HEK293 (cell line): Measurements from ENCODE around the gene OR10A5.

ENCODE experiments used
- CTCF ChIA-PET: fragments of 350-600 bp; formaldehyde crosslinking; extraction: SDS; loops from one replicate; lab custom pipeline; 2021; ENCODE audit warnings: antibody characterized with exemption; lab: Yijun Ruan, JAX
- POLR2A ChIA-PET: fragments of 300-600 bp; formaldehyde crosslinking; extraction: SDS; loops from one replicate; lab custom pipeline; 2020; ENCODE audit warnings: antibody characterized with exemption, inconsistent platforms; lab: Yijun Ruan, JAX
- H3K27ac ChIP-seq: fragments of 200-500 bp; sonication (Bioruptor generic); 2 replicates; pipeline ENCODE4 v1.5.1; 2014; ENCODE audit warnings: low read depth, low read length, control low read depth, inconsistent platforms; ENCODE audit errors: extremely low read depth
- H3K36me3 ChIP-seq, 2 experiments: fragments of 200-500 bp in 1 of 2; sonication (Bioruptor generic) in 1 of 2; 1 replicate in 1 of 2; 2 replicates in 1 of 2; pipeline ENCODE4 v1.5.1; 2014 to 2017; ENCODE audit warnings: inconsistent platforms in 2 of 2, low read length in 2 of 2; ENCODE audit not compliant: control insufficient read depth in 2 of 2, insufficient read depth in 1 of 2
- H3K4me1 ChIP-seq: fragments of 200-500 bp; sonication (Bioruptor generic); 2 replicates; pipeline ENCODE4 v1.5.1; 2014; ENCODE audit warnings: mild to moderate bottlenecking, low read length, inconsistent platforms; ENCODE audit not compliant: control insufficient read depth, insufficient read depth
- H3K4me3 ChIP-seq: 2 replicates; pipeline ENCODE4 v1.5.1; 2011; ENCODE audit warnings: low read depth, mild to moderate bottlenecking, control low read depth, low read length, moderate library complexity
- H3K9me3 ChIP-seq: fragments of 200-500 bp; sonication (Bioruptor generic); 2 replicates; pipeline ENCODE4 v1.5.1; 2014; ENCODE audit warnings: low read depth, low read length, inconsistent platforms; ENCODE audit not compliant: control insufficient read depth, insufficient read depth
- ATF2 ChIP-seq: fragments of 450-650 bp; formaldehyde crosslinking; IDR thresholded peaks from 2 replicates; pipeline ENCODE4 v1.5.1; 2016; ENCODE audit warnings: missing biosample characterization, missing genetic modification characterization, low read depth
- BCL11A ChIP-seq: fragments of 450-650 bp; formaldehyde crosslinking; IDR thresholded peaks from 2 replicates; pipeline ENCODE4 v1.5.1; 2016; ENCODE audit warnings: low read depth, missing biosample characterization, missing genetic modification characterization
- KLF7 ChIP-seq: fragments of 450-650 bp; formaldehyde crosslinking; IDR thresholded peaks from 2 replicates; pipeline ENCODE4 v1.5.1; 2016; ENCODE audit warnings: missing biosample characterization, missing genetic modification characterization, borderline replicate concordance
- PATZ1 ChIP-seq: fragments of 450-650 bp; formaldehyde crosslinking; IDR thresholded peaks from 2 replicates; pipeline ENCODE4 v1.5.1; 2016; ENCODE audit warnings: missing biosample characterization, missing genetic modification characterization
- SP3 ChIP-seq: fragments of 450-650 bp; formaldehyde crosslinking; IDR thresholded peaks from 2 replicates; pipeline ENCODE4 v1.5.1; 2016; ENCODE audit warnings: missing biosample characterization, missing genetic modification characterization
- TSHZ1 ChIP-seq: fragments of 450-650 bp; formaldehyde crosslinking; IDR thresholded peaks from 2 replicates; pipeline ENCODE4 v1.5.1; 2016; ENCODE audit warnings: missing biosample characterization, missing genetic modification characterization, borderline replicate concordance
- ZBTB49 ChIP-seq: fragments of 450-650 bp; formaldehyde crosslinking; IDR thresholded peaks from 2 replicates; pipeline ENCODE4 v1.5.1; 2016; ENCODE audit warnings: missing biosample characterization, missing genetic modification characterization, low read depth
- ZBTB6 ChIP-seq: fragments of 450-650 bp; formaldehyde crosslinking; IDR thresholded peaks from 2 replicates; pipeline ENCODE4 v1.5.1; 2017; ENCODE audit warnings: missing biosample characterization, missing genetic modification characterization
- ZFHX2 ChIP-seq: fragments of 450-650 bp; formaldehyde crosslinking; conservative IDR thresholded peaks from 2 replicates; pipeline ENCODE4 v1.5.1; 2016; ENCODE audit warnings: missing biosample characterization, missing genetic modification characterization
- ZFP41 ChIP-seq: fragments of 450-650 bp; formaldehyde crosslinking; IDR thresholded peaks from 2 replicates; pipeline ENCODE4 v1.5.1; 2016; ENCODE audit warnings: missing biosample characterization, missing genetic modification characterization, borderline replicate concordance
- ZNF184 ChIP-seq: fragments of 450-650 bp; IDR thresholded peaks from 2 replicates; pipeline ENCODE4 v1.5.1; 2018; ENCODE audit warnings: missing biosample characterization, mild to moderate bottlenecking, missing genetic modification characterization
- ZNF221 ChIP-seq: fragments of 450-650 bp; formaldehyde crosslinking; IDR thresholded peaks from 2 replicates; pipeline ENCODE4 v1.5.1; 2017; ENCODE audit warnings: missing biosample characterization, missing genetic modification characterization, borderline replicate concordance
- ZNF404 ChIP-seq: fragments of 450-650 bp; formaldehyde crosslinking; IDR thresholded peaks from 2 replicates; pipeline ENCODE4 v1.5.1; 2017; ENCODE audit warnings: missing biosample characterization, missing genetic modification characterization
- ZNF645 ChIP-seq: fragments of 450-650 bp; formaldehyde crosslinking; IDR thresholded peaks from 2 replicates; pipeline ENCODE4; 2016; ENCODE audit warnings: missing biosample characterization, missing genetic modification characterization
- ZNF768 ChIP-seq: fragments of 450-650 bp; formaldehyde crosslinking; IDR thresholded peaks from 2 replicates; pipeline ENCODE4 v1.5.1; 2018; ENCODE audit warnings: missing biosample characterization, mild to moderate bottlenecking, missing genetic modification characterization
- TF ChIP-seq, protein P1 (sequence below): sonication (generic); formaldehyde crosslinking; IDR thresholded peaks from 2 replicates; pipeline ENCODE4 v1.8.1; 2022; ENCODE audit warnings: mild to moderate bottlenecking, moderate library complexity, missing genetic modification reagents

The OR10A5 gene

DNA sequence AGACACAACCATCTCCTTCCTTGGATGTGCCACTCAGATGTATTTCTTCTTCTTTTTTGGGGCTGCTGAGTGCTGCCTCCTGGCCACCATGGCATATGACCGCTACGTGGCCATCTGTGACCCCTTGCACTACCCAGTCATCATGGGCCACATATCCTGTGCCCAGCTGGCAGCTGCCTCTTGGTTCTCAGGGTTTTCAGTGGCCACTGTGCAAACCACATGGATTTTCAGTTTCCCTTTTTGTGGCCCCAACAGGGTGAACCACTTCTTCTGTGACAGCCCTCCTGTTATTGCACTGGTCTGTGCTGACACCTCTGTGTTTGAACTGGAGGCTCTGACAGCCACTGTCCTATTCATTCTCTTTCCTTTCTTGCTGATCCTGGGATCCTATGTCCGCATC is 31.4 kb downstream of the OR10A5 start:
- no peak for TF ChIP-seq ZNF404
- no peak for TF ChIP-seq ZFHX2
- TF ChIP-seq PATZ1 (tag by site-specific recombination): no peak
- TF ChIP-seq ATF2: no peak
- no peak for TF ChIP-seq ZNF768
- TF ChIP-seq ZNF221 (tag by site-specific recombination): no peak
- no peak for TF ChIP-seq BCL11A (tag by site-specific recombination)
- no peak for TF ChIP-seq ZBTB6 (tag by site-specific recombination)
- TF ChIP-seq SP3 (tag by site-specific recombination): no peak
- no peak for TF ChIP-seq ZNF645 (tag by site-specific recombination)
- no peak for TF ChIP-seq KLF7 (tag by site-specific recombination)
- TF ChIP-seq, protein P1, sequence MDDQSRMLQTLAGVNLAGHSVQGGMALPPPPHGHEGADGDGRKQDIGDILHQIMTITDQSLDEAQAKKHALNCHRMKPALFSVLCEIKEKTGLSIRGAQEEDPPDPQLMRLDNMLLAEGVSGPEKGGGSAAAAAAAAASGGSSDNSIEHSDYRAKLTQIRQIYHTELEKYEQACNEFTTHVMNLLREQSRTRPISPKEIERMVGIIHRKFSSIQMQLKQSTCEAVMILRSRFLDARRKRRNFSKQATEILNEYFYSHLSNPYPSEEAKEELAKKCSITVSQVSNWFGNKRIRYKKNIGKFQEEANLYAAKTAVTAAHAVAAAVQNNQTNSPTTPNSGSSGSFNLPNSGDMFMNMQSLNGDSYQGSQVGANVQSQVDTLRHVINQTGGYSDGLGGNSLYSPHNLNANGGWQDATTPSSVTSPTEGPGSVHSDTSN: no peak
- no peak for TF ChIP-seq TSHZ1 (tag by site-specific recombination)
- no peak for TF ChIP-seq ZFP41 (tag by site-specific recombination)
- TF ChIP-seq ZNF184 (tag by site-specific recombination): no peak
- TF ChIP-seq ZBTB49: no peak
- Histone ChIP-seq H3K36me3 (no peaks in the 10 kb centered on the region), H3K4me3 (no peak overlapping the region), H3K9me3 (no peaks in the 10 kb centered on the region), H3K27ac (no peak overlapping the region), H3K4me1 (no peaks in the 10 kb centered on the region)
- ChIA-PET CTCF (no interaction called here), POLR2A (no interaction called here)
